Neuronal stem cell (in vitro differentiated cells): ENCODE measurements around the gene PARP12.

Experiments
- DNase-seq: peaks from one replicate; pipeline ENCODE4 v3.0.0-alpha.2; 2013; ENCODE audit warnings: low spot score
- H2AFZ ChIP-seq: one replicate; pipeline ENCODE4 v1.6.1; 2013; ENCODE audit warnings: mild to moderate bottlenecking, low read length, inconsistent platforms
- H2AK5ac ChIP-seq: 2 replicates; pipeline ENCODE4 v1.6.1; 2013; ENCODE audit warnings: low read depth, mild to moderate bottlenecking, inconsistent platforms, low read length, moderate library complexity, mixed read lengths
- H2BK120ac ChIP-seq: 2 replicates; pipeline ENCODE4 v1.6.1; 2013; ENCODE audit warnings: low read depth, mild to moderate bottlenecking, inconsistent platforms, low read length, moderate library complexity, mixed read lengths
- H2BK12ac ChIP-seq: one replicate; pipeline ENCODE4 v1.6.1; 2013; ENCODE audit warnings: low read length, inconsistent platforms
- H2BK15ac ChIP-seq: 2 replicates; pipeline ENCODE4 v1.6.1; 2013; ENCODE audit warnings: mild to moderate bottlenecking, low read length, inconsistent platforms, mixed read lengths
- H2BK5ac ChIP-seq: one replicate; pipeline ENCODE4 v1.6.1; 2013; ENCODE audit warnings: inconsistent platforms, mild to moderate bottlenecking, low read length, moderate library complexity
- H3K14ac ChIP-seq: one replicate; pipeline ENCODE4 v1.6.1; 2013; ENCODE audit warnings: low read length, inconsistent platforms
- H3K18ac ChIP-seq: 2 replicates; pipeline ENCODE4 v1.6.1; 2013; ENCODE audit warnings: low read length, inconsistent platforms
- H3K23ac ChIP-seq: 2 replicates; pipeline ENCODE4 v1.6.1; 2013; ENCODE audit warnings: low read depth, mild to moderate bottlenecking, mixed read lengths, low read length, inconsistent platforms; ENCODE audit not compliant: poor library complexity
- H3K27ac ChIP-seq: replicated peaks from 3 replicates; pipeline ENCODE4 v1.5.1; 2013; ENCODE audit warnings: low read length, inconsistent platforms
- H3K27me3 ChIP-seq, 3 experiments: 2 replicates each; pipeline ENCODE4 v1.6.1; 2013; ENCODE audit warnings: low read length in 3 of 3, mild to moderate bottlenecking in 2 of 3, inconsistent platforms in 1 of 3, low read depth in 1 of 3, mixed read lengths in 1 of 3, moderate library complexity in 1 of 3; ENCODE audit not compliant: control insufficient read depth in 3 of 3, insufficient read depth in 3 of 3
- H3K36me3 ChIP-seq, 2 donors: replicated peaks in 1 of 2; 2 replicates each; pipeline ENCODE4 v1.6.1; 2013; ENCODE audit warnings: low read length in 2 of 2; ENCODE audit not compliant: control insufficient read depth in 2 of 2, insufficient read depth in 2 of 2
- H3K4ac ChIP-seq: 2 replicates; pipeline ENCODE4 v1.6.1; 2013; ENCODE audit warnings: inconsistent platforms, mild to moderate bottlenecking, low read length, moderate library complexity
- H3K4me1 ChIP-seq, 2 donors: 1 replicate in 1 of 2; 2 replicates in 1 of 2; pipeline ENCODE4 v1.6.1; 2013; ENCODE audit warnings: low read length in 2 of 2, low read depth in 1 of 2; ENCODE audit not compliant: control insufficient read depth in 2 of 2, insufficient read depth in 1 of 2
- H3K4me2 ChIP-seq: one replicate; pipeline ENCODE4 v1.6.1; 2013; ENCODE audit warnings: mild to moderate bottlenecking, low read length, inconsistent platforms; ENCODE audit not compliant: insufficient read depth, poor library complexity, severe bottlenecking
- H3K4me3 ChIP-seq, 2 donors: 2 replicates each; pipeline ENCODE4 v1.5.1; 2013; ENCODE audit warnings: low read length in 2 of 2, mild to moderate bottlenecking in 2 of 2, inconsistent platforms in 1 of 2, moderate library complexity in 1 of 2
- H3K79me1 ChIP-seq: one replicate; pipeline ENCODE4 v1.6.1; 2013; ENCODE audit warnings: low read depth, mild to moderate bottlenecking, inconsistent platforms, low read length, moderate library complexity
- H3K9ac ChIP-seq: one replicate; pipeline ENCODE4 v1.6.1; 2013; ENCODE audit warnings: mild to moderate bottlenecking, low read depth, low read length, inconsistent platforms; ENCODE audit not compliant: poor library complexity
- H3K9me3 ChIP-seq, 2 donors: replicated peaks in 1 of 2; 2 replicates each; pipeline versions ENCODE3 to v1.6.1; 2013; ENCODE audit warnings: low read length in 2 of 2, mild to moderate bottlenecking in 2 of 2, inconsistent platforms in 1 of 2, low read depth in 1 of 2, mixed read lengths in 1 of 2, moderate library complexity in 1 of 2; ENCODE audit not compliant: control insufficient read depth in 2 of 2, insufficient read depth in 1 of 2
- H4K8ac ChIP-seq: one replicate; pipeline ENCODE4 v1.6.1; 2013; ENCODE audit warnings: low read depth, mild to moderate bottlenecking, inconsistent platforms, low read length, moderate library complexity
- H4K91ac ChIP-seq: one replicate; pipeline ENCODE4 v1.6.1; 2013; ENCODE audit warnings: low read length, low read depth, mild to moderate bottlenecking, inconsistent platforms; ENCODE audit not compliant: poor library complexity
- WGBS, 2 donors: extraction: QIAGEN DNeasy Blood & Tissue Kit; methylation state at CpG; one replicate each; pipeline ENCODE4 v1.1.7; 2013; ENCODE audit warnings: missing lambda C conversion rate in 2 of 2, mixed read lengths in 1 of 2; ENCODE audit not compliant: insufficient read length in 2 of 2, insufficient replicate concordance in 1 of 2; ENCODE audit errors: extremely low coverage in 2 of 2; 5-methylcytosine and 5-hydroxymethylcytosine counted together

PARP12 gene

GRCh38 chr7:140093375-140093774, 30.6 kb upstream of the PARP12 start:
- Histone ChIP-seq H4K91ac (no peak overlapping the region), H3K27me3 (no peaks in the 10 kb centered on the region), H3K23ac (no peak overlapping the region), H3K36me3 (peaks cover 4 to 68% of the 10 kb centered on the region in 2 donors), H4K8ac (no peak overlapping the region), H3K27ac (no peak overlapping the region), H2BK5ac (no peak overlapping the region), H3K4me3 (no peak overlapping the region), H3K4me1 (no peaks in the 10 kb centered on the region), H2BK12ac (no peak overlapping the region), H3K4ac (no peak overlapping the region), H3K9ac (no peak overlapping the region), H3K14ac (no peak overlapping the region), H2BK120ac (no peak overlapping the region), H2AK5ac (no peak overlapping the region), H3K9me3 (no peaks in the 10 kb centered on the region), H3K4me2 (no peak overlapping the region), H2BK15ac (no peak overlapping the region), H3K18ac (no peak overlapping the region), H3K79me1 (no peaks in the 10 kb centered on the region), H2AFZ (no peak overlapping the region)
- WGBS, 2 donors: no CpG with 5 or more reads among the region's 1 CpG
- no peak for DNase-seq

- Histone ChIP-seq H3K23ac (no peak overlapping the region), H2AFZ (no peak overlapping the region), H4K91ac (no peak overlapping the region), H2BK12ac (no peak overlapping the region), H3K27ac (no peak overlapping the region), H3K4me3 (no peak overlapping the region), H3K4me2 (no peak overlapping the region), H2BK15ac (no peak overlapping the region), H3K14ac (no peak overlapping the region), H3K4ac (no peak overlapping the region), H3K79me1 (no peaks in the 10 kb centered on the region), H3K9me3 (no peaks in the 10 kb centered on the region), H3K9ac (no peak overlapping the region), H3K27me3 (no peaks in the 10 kb centered on the region), H2BK120ac (no peak overlapping the region), H3K36me3 (peaks cover 0 to 6% of the 10 kb centered on the region in 2 donors), H2AK5ac (no peak overlapping the region), H3K4me1 (peaks cover 0 to 2% of the 10 kb centered on the region in 2 donors), H2BK5ac (no peak overlapping the region), H3K18ac (no peak overlapping the region), H4K8ac (no peak overlapping the region)
- no CpG with 5 or more reads among the region's 2 CpGs for WGBS, 2 donors
- no peak for DNase-seq
Measured at GRCh38 chr7:140085447-140085846, 22.7 kb upstream of the PARP12 start.

GRCh38 chr7:140084972-140085371, 22.2 kb upstream of the PARP12 start:
- H2BK15ac ChIP-seq: no peak overlapping the region
- H3K14ac ChIP-seq: no peak overlapping the region
- no peak overlapping the region for H3K18ac ChIP-seq
- H3K27me3 ChIP-seq: no peaks in the 10 kb centered on the region
- no peak overlapping the region for H2AK5ac ChIP-seq
- H2BK120ac ChIP-seq: no peak overlapping the region
- peaks cover 0 to 2% of the 10 kb centered on the region in 2 donors for H3K4me1 ChIP-seq
- H3K23ac ChIP-seq: no peak overlapping the region
- no CpG with 5 or more reads among the region's 8 CpGs for WGBS, 2 donors
- H3K9me3 ChIP-seq: no peaks in the 10 kb centered on the region
- H3K4ac ChIP-seq: no peak overlapping the region
- no peaks in the 10 kb centered on the region for H3K79me1 ChIP-seq
- H2BK5ac ChIP-seq: no peak overlapping the region
- no peak overlapping the region for H4K8ac ChIP-seq
- no peak overlapping the region for H2BK12ac ChIP-seq
- H3K36me3 ChIP-seq: peaks cover 0 to 1% of the 10 kb centered on the region in 2 donors
- H3K27ac ChIP-seq: no peak overlapping the region
- DNase-seq: no peak
- no peak overlapping the region for H2AFZ ChIP-seq
- no peak overlapping the region for H3K4me2 ChIP-seq
- H3K4me3 ChIP-seq: no peak overlapping the region
- no peak overlapping the region for H4K91ac ChIP-seq
- H3K9ac ChIP-seq: no peak overlapping the region

- DNase-seq: no peak
- WGBS, 2 donors: no CpG with 5 or more reads among the region's 4 CpGs
- no peaks in the 10 kb centered on the region for H3K9me3 ChIP-seq
- H3K14ac ChIP-seq: no peak overlapping the region
- no peak overlapping the region for H3K4ac ChIP-seq
- no peaks in the 10 kb centered on the region for H3K27me3 ChIP-seq
- no peak overlapping the region for H3K23ac ChIP-seq
- H3K27ac ChIP-seq: no peak overlapping the region
- H2BK120ac ChIP-seq: no peak overlapping the region
- no peak overlapping the region for H2BK5ac ChIP-seq
- H3K4me3 ChIP-seq: no peak overlapping the region
- no peak overlapping the region for H2AFZ ChIP-seq
- no peak overlapping the region for H3K4me2 ChIP-seq
- H4K91ac ChIP-seq: no peak overlapping the region
- H3K79me1 ChIP-seq: no peaks in the 10 kb centered on the region
- H4K8ac ChIP-seq: no peak overlapping the region
- no peak overlapping the region for H2BK12ac ChIP-seq
- no peak overlapping the region for H2BK15ac ChIP-seq
- no peak overlapping the region for H3K18ac ChIP-seq
- peaks cover 0 to 5% of the 10 kb centered on the region in 2 donors for H3K4me1 ChIP-seq
- H3K36me3 ChIP-seq: no peaks in the 10 kb centered on the region
- no peak overlapping the region for H2AK5ac ChIP-seq
- H3K9ac ChIP-seq: no peak overlapping the region
Measured at GRCh38 chr7:140084142-140084655, 21.4 kb upstream of the PARP12 start.
